GM18520 (cell line): ENCODE results near the gene UBA52.

Experiments
- ATAC-seq: cut with Tn5 transposase; IDR thresholded peaks from one replicate; pipeline ENCODE4 v1.9.1; 2021; ENCODE audit not compliant: unreplicated experiment

The UBA52 gene

GRCh38 chr19:18607226-18608101, 35.8 kb downstream of the UBA52 start:
- ATAC-seq = no peak

- ATAC-seq = no peak
These were observed 36.6 kb downstream of the UBA52 start for GRCh38 chr19:18608102-18608804.

DNA sequence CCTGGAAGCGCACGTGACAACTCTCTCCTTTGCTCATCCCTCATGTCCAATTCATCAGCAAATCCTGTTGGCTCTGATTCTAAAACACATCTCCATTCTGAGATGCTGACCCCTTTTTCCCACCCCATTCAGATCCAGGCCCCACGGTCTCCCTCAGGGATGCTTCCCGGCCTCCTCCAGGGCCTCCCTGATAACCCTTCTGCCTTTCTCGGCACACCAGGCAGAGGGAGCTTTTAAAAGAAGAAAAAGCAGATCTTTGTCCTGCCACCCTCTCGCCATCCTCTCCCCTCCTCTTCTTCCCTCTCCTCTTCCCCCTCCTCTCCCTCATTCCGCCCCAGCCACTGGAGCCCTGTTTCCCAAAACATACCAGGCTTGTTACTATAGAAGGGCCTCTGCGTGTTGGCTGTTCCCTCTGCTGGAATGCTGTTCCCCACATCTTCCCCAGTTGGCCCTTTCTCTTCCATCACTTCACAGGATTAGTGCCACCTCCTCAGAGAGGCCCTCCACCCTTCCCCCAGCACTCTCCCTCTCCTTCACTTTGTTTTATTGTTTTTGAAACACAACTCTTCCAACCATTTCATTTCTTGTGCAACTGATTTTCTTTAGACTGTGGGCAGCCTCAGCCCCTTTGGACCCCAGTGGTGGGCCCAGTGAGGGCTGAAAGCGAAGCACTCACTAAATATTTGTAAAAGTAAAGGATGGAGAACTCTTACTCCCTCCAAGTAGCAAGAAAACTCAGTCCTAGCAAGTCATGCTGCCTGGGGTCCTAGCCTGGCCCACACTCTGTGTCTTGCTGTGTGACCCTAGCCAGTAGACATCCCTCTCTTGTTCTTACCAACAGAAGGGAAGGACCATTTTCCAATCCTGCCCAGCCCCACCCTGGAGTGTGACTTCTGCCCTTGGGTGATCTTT, 37.4 kb downstream of the UBA52 start:
- ATAC-seq = no peak

- ATAC-seq = no peak
These were observed 38.0 kb downstream of the UBA52 start for GRCh38 chr19:18609717-18610051.

DNA sequence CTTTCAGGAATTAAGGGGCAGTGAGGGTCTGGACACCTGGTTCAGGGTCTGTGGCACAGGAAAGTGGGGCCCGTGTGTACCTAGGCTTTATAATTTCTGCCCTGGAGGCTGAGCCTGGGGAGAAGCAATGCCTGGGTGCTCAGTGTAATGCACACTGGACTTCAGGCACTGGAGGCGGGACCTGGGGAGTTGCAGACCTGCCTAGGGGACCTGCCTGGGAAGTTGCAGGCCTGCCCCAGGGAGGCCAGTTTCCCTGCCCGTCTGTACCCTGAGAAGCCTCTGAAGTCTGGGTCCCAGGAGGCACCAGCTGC, 38.5 kb downstream of the UBA52 start:
- ATAC-seq = no peak

- no peak for ATAC-seq
These were observed 39.1 kb downstream of the UBA52 start for GRCh38 chr19:18610556-18611326.

DNA sequence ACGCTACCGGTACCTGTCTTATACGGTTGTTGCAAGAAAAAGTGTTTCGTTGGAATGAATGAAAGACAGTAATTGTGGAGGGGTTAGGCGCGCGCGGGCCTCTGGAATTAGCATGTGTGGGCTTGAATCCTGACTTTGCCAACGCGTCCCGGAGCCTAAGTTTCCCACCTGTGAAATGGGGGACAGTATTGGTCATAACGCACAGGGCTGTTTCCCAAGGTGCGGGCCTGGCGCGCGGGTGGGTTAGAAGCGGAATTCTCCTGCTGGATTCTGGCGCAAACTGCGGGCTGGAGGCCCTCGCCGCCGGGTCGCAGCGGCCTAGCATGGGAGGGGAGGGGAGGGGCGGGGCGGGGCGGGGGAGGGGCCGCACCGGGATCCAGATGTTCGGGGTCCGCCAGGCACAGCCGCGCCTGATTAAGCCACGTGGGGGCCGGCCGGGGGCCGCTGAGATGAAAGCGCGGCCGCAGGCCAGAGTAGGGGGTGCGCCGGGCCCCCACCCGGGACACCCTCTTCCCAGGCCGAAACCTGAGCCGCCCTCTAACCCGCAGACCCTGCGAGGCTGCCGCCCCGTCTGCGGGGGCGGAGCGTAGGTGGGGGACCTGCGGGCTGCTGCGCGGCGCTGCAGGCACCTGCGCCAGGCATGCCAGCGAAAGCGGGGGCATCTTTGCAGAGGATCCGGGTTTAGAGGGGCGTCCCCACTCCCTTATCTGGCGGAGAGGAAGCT, 39.8 kb downstream of the UBA52 start:
- ATAC-seq = no peak

- no peak for ATAC-seq
These were observed 40.6 kb downstream of the UBA52 start for GRCh38 chr19:18612051-18612771.

DNA sequence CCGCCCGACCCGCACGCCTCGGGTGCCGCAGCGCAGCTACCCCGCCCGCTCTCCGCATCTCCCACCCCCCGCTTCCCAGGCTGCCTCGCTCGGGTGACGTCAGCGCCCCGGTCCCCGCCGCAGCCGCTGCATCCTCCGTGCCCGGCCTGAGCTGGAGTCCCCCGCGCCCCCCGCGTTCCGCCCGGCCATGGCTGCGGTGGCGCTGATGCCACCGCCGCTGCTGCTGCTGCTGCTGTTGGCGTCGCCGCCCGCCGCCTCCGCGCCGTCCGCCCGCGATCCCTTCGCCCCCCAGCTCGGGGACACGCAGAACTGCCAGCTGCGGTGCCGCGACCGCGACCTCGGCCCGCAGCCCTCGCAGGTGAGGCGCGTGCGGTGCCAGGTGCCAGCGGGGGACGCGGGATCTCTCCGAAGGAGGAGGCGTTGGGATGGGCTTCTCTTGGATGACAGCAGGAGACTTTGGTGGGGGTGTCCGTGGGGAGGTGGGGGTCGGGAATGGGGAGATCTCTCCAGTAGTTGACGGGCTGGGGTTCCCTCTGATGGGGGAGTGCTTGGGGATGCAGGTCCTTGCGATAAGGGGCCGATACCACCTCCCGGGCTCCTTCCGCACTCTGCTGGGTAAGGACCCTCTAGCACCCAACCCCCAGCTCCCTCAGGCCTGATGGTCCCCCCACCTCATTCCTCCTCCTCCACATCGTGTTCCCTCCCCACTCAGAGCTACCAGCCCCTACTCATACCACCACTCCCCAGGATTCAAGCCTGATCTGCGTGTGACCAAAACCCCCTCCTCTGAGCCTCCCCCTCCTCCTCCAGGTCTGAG, 41.3 kb downstream of the UBA52 start, which contains the start of gene TMEM59L:
Gene TMEM59L, plus strand, starts transcription at position 99 of the 817 bp plus-strand sequence. Its CDS starts 89 bp downstream, at position 188.
- no peak for ATAC-seq

- ATAC-seq = no peak
These were observed 42.1 kb downstream of the UBA52 start for GRCh38 chr19:18613589-18614234.

DNA sequence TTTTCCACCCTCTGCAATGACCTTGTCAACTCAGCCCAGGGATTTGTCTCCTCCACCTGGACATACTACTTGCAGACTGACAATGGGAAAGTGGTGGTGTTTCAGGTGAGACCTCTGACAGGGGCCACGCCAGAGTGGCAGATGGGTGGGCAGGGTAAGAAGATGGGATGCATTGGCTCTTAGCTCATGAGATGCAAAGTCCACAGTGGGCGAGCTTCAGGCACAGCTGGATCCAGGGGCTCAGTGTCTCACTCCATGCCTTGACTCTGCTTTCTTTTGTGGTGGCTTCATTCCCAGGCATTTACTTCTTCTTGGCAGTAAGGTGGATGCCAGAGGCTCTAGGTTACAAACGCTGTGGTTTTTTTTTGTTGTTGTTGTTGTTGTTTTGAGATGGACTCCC, 44.4 kb downstream of the UBA52 start:
- no peak for ATAC-seq

GRCh38 chr19:18617562-18617961, 45.9 kb downstream of the UBA52 start:
- no peak for ATAC-seq

DNA sequence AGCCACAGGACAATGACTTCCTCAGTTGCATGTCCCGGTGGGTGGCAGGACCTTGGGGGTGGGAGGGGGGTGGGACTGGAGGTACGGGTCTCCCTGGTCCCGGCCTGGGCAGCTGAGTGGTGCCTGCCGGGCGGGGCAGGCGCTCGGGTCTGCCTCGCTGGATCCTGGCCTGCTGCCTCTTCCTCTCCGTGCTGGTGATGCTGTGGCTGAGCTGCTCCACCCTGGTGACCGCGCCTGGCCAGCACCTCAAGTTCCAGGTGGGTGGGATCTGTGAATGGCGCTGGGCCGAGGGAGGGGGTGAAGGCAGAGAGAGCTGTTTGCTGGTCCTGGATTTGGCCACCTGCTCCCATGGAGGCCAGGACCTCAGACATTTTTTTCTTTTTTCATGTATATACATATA, 46.6 kb downstream of the UBA52 start:
- ATAC-seq = no peak

DNA sequence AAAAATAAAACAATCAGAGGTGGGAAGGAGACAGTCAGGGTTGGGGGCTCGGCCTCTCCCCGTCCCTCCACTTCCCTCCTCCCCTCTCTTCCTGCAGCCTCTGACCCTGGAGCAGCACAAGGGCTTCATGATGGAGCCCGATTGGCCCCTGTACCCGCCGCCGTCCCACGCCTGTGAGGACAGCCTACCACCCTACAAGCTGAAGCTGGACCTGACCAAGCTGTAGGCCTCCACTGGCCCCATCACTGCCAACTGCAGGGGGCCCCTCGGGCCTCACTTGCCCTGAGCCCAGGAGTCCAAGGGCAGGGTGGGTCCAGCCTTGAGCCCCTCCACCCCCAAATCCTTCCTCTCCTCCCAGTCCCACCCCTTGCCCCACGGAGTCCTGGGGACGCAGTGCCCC, 48.7 kb downstream of the UBA52 start:
- ATAC-seq = no peak

DNA sequence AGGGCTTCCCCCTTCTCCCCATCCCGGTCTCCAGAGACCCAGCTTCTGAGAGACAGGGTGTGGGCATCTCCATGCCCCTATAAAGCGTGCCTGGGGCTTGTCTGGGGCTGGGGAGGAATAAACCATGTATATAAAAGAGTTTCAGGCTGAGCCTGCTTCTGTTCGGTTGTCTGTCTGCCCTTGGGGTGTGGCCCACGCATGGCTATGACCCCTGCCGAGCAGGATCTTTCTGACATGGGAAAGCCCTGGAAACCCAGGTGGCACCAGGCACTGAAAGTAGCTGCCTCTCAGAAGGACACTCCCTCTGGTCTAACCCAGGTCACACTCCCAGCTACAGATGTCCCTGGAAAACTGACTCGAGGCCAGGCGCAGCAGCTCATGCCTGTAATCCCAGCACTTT, 49.2 kb downstream of the UBA52 start:
- no peak for ATAC-seq

GRCh38 chr19:18626906-18627305, 55.2 kb downstream of the UBA52 start:
- no peak for ATAC-seq
